Epithelial cell of esophagus (primary cell): ENCODE measurements around the gene SLC37A2.
A peak's percentile ranks its signal among the peaks of the same experiment; 100 is the strongest.

Source experiments
- DNase-seq: peaks from one replicate; pipeline ENCODE4 v3.0.0; 2010; ENCODE audit warnings: low read depth
- H3K4me3 ChIP-seq: 2 replicates; pipeline ENCODE4 v1.5.1; 2011; ENCODE audit warnings: mild to moderate bottlenecking, low read length, control low read depth
- TF ChIP-seq, protein P1 (sequence below): IDR thresholded peaks from 2 replicates; pipeline ENCODE4 v1.5.1; 2011; ENCODE audit warnings: low read depth, mild to moderate bottlenecking, low read length, control low read depth, inconsistent platforms; ENCODE audit not compliant: insufficient read depth; ENCODE audit errors: missing control alignments

Gene SLC37A2

DNA sequence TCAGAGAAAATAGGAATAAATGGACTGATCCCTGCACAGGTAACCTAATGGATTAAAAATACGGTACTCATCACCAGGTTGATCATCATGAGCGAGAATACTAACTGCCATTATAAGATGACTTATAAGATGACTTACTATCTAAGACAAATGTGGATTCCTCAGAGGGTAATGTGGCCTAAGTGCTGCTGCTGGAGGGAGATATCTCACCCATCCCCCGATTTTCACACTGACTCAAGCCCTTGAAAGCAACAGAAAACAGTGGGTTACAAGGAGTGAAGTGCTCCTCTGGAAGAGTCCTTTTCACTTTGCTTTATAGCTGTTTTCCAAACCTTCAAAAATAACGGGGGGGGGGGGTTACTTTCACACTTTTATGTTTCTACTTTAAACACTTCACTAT lies 47.4 kb downstream of the SLC37A2 start:
- TF ChIP-seq, protein P1, sequence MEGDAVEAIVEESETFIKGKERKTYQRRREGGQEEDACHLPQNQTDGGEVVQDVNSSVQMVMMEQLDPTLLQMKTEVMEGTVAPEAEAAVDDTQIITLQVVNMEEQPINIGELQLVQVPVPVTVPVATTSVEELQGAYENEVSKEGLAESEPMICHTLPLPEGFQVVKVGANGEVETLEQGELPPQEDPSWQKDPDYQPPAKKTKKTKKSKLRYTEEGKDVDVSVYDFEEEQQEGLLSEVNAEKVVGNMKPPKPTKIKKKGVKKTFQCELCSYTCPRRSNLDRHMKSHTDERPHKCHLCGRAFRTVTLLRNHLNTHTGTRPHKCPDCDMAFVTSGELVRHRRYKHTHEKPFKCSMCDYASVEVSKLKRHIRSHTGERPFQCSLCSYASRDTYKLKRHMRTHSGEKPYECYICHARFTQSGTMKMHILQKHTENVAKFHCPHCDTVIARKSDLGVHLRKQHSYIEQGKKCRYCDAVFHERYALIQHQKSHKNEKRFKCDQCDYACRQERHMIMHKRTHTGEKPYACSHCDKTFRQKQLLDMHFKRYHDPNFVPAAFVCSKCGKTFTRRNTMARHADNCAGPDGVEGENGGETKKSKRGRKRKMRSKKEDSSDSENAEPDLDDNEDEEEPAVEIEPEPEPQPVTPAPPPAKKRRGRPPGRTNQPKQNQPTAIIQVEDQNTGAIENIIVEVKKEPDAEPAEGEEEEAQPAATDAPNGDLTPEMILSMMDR: no peak
- H3K4me3 ChIP-seq: peak overlapping the region; percentile 82
- no peak for DNase-seq

DNA sequence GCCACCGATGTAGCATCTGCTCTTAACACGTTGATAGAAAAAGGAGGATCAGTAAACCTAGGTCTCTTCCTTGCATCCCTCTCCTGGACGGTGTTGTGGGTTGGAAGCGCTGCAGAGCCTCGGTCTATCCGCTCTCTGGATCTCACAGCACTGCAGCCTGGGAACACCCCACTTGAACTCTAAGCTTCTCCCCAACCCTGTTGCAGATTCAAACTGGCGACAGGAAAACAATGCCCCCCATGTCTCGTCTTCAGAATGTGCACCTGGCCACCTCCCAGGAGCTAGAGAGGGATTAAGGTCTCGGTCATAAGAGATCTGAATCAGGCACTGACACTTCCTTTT lies 47.9 kb downstream of the SLC37A2 start:
- peak overlapping the region; percentile 82 for H3K4me3 ChIP-seq
- no peak for DNase-seq
- TF ChIP-seq, protein P1: no peak

DNA sequence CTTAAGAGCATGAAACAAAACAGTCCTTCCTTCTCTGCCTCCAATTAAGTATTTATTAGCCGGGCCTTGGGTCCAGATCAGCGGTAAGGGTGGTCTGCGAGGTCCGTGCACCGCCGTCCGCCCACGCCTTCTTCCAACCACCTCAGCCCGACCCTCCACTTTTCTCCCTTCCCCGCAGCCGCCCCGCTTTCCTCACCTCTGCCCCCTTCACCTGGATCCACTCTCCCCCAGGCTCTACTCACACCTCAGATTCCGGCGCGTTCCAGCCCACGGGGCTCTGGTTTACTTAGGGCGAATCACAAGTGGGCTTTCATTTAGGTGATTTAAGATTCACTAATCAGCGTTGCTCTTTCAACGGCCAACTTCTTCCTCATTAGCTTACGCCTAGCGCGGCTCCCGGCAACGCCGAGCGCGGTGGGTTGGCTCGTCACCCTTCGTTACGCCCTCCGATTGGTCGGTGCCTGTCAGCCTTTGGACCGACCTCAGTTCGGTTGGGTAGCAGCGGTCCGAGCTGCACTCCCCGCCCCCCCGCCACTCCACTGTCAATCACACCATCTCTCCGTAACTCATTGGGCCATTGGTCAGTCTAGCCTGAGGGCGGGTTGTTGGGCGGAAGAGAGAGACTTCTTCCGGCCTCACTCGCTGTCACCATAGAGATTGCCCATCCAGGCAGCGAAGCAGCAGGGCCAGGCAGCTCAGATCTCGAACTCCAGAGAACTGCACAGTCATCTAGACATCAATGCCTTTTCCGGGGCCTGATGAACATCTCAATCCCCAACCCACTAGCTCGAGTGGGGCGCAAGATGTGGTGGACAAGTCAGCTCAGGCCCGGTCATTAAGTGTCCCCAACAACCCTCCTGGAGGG lies 48.5 kb downstream of the SLC37A2 start, which contains the start of gene TMEM218:
Gene TMEM218 (minus strand): TSS at position 284 of the 865 bp plus-strand sequence. CDS start 9,385 bp downstream, outside the sequence.
- TF ChIP-seq, protein P1: no peak
- peak; percentile 99 for DNase-seq

DNA sequence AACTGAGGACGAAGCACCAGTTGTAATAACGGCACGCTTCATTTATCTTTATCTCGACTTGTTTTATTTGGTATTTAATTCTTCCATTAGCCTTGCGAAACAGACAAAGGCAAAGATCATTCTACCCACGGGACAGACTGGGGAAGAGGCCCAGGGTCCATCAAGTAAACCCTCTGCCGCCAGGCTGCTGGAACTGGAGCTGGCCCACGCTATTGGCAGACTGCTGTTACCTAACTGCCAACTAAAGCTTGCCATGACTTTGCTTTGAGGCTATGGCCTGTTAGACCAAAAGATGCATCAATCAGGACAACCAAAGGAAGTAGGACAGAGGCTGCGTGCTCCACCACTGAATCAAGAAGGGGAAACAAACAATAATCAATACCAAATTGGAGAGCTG lies 49.1 kb downstream of the SLC37A2 start:
- DNase-seq: no peak
- TF ChIP-seq, protein P1: no peak
- peak overlapping the region; percentile 82 for H3K4me3 ChIP-seq

More for the DNA sequence above, 48.5 kb downstream of the SLC37A2 start, which contains the start of gene TMEM218:
- peak within 1 kb of the TSS; percentile 82 for H3K4me3 ChIP-seq

DNA sequence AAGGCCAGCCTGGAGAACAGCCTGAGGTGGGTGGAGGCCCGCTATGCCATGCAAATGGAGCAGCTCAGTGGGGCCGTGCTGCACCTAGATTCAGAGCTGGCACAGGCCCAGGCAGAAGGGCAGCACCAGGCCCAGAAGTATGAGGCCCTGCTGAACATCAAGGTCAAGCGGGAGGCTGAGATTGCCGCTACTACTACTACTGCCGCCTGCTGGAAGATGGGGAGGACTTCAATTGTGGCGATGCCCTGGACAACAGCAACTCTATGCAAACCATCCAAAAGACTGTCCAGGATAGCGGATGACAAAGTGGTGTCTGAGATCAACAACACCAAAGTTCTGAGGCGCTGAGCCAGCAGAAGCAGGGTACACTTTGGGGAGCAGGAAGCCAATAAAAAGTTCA lies 51.4 kb downstream of the SLC37A2 start:
- DNase-seq: peak; percentile 20
- no peak overlapping the region for H3K4me3 ChIP-seq
- TF ChIP-seq, protein P1: peak; percentile 24

DNA sequence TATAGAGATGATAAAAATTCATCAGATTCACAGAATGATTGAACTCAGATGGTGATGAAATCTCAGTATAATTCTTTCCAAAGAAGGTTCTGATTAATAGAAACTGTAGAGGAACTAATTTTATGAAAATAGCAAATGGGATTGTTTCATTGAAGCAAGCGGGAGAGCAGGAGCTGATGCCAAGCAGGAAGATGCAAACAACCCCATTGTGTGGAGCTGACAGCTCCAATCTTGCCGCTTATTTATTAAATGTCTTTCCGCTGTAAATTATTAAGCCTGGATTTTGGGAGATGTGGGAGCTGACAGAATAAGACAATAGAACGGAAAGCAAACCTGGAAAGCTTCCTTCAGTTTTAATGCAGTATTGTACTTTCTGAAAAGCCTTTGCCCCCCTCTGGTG lies 54.3 kb downstream of the SLC37A2 start:
- no peak overlapping the region for H3K4me3 ChIP-seq
- TF ChIP-seq, protein P1: no peak
- DNase-seq: no peak
